Spleen (tissue), 11 donors: Measurements from ENCODE around the gene SRXN1. TPM values are rescaled to one million over a fixed set of nuclear protein-coding genes. Genes with fewer than 3 reads are reported as not detected.
A peak's percentile ranks its signal among the peaks of the same experiment; 100 is the strongest.

Experiments used
- DNase-seq: peaks from one replicate; pipeline ENCODE4 v3.0.0-alpha.2; 2020
- H3K27ac ChIP-seq, 8 donors: fragments of 200-600 bp; sonication (generic) in 7 of 8; 1 replicate in 4 of 8; 2 replicates in 4 of 8; pipeline versions ENCODE4 v1.5.0 to v1.8.0; 2016 to 2021; ENCODE audit warnings: inconsistent platforms in 4 of 8, mild to moderate bottlenecking in 4 of 8, moderate library complexity in 1 of 8
- H3K27me3 ChIP-seq, 7 donors: fragments of 200-600 bp; sonication (generic) in 6 of 7; replicated peaks in 1 of 7; 1 replicate in 4 of 7; 2 replicates in 3 of 7; pipeline versions ENCODE4 v1.5.0 to v1.8.0; 2016 to 2021; ENCODE audit warnings: inconsistent platforms in 3 of 7, mild to moderate bottlenecking in 1 of 7
- H3K36me3 ChIP-seq, 6 donors: fragments of 200-600 bp; sonication (generic) in 5 of 6; 1 replicate in 4 of 6; 2 replicates in 2 of 6; pipeline versions ENCODE4 v1.5.0 to v1.8.0; 2016 to 2021; ENCODE audit warnings: inconsistent platforms in 2 of 6
- H3K4me1 ChIP-seq, 6 donors: fragments of 200-600 bp; sonication (generic) in 5 of 6; 1 replicate in 3 of 6; 2 replicates in 3 of 6; pipeline versions ENCODE4 v1.5.0 to v1.8.0; 2016 to 2021; ENCODE audit warnings: inconsistent platforms in 3 of 6
- H3K4me3 ChIP-seq, 8 donors: fragments of 200-600 bp; sonication (generic) in 7 of 8; 1 replicate in 4 of 8; 2 replicates in 4 of 8; pipeline versions ENCODE4 v1.5.0 to v1.8.0; 2016 to 2021; ENCODE audit warnings: inconsistent platforms in 4 of 8, mild to moderate bottlenecking in 4 of 8, moderate library complexity in 2 of 8
- H3K9me3 ChIP-seq, 8 donors: fragments of 200-600 bp; sonication (generic) in 7 of 8; 1 replicate in 4 of 8; 2 replicates in 4 of 8; pipeline versions ENCODE4 v1.5.0 to v1.8.0; 2016 to 2021; ENCODE audit warnings: inconsistent platforms in 4 of 8
- CTCF ChIP-seq, 11 experiments: fragments of 200-600 bp in 7 of 11; fragments of 450-650 bp in 4 of 11; sonication (generic) in 4 of 11; IDR thresholded peaks in 8 of 11; conservative IDR thresholded peaks in 3 of 11; 1 replicate in 7 of 11; 2 replicates in 4 of 11; pipeline versions ENCODE4 v1.4.0 to v1.8.0; 2016 to 2021; ENCODE audit warnings: antibody characterized with exemption in 11 of 11, inconsistent platforms in 4 of 11, mild to moderate bottlenecking in 1 of 11
- POLR2A ChIP-seq, 3 donors: fragments of 450-650 bp; IDR thresholded peaks; one replicate each; pipeline ENCODE4 v1.5.1; 2017; ENCODE audit warnings: antibody characterized with exemption in 3 of 3, mild to moderate bottlenecking in 1 of 3
- POLR2AphosphoS5 ChIP-seq, 3 donors: sonication (generic); formaldehyde crosslinking; IDR thresholded peaks; one replicate each; pipeline ENCODE4 v1.5.1; 2017; ENCODE audit warnings: antibody characterized with exemption in 3 of 3
- WGBS, 5 donors: extraction: QIAGEN DNeasy Blood & Tissue Kit in 3 of 5; methylation state at CpG; one replicate each; pipeline versions ENCODE4 v1.1.5 to v1.1.7; 2013 to 2018; 5-methylcytosine and 5-hydroxymethylcytosine counted together
- intact Hi-C: fragments of 100-400 bp; cut with DNase I; formaldehyde crosslinking; loops from one replicate; pipeline ENCODE4 v1.15.0; 2023; ENCODE audit warnings: low total_unique reads
- polyA plus RNA-seq, 3 donors: library from polyadenylated mRNA; stranded (reverse); fragments of 200-250 nt; gene quantifications; one replicate each; pipeline ENCODE4 v1.2.1, GENCODE V29; 2013
- total RNA-seq, 7 donors: library from RNA; depleted of rRNA in 3 of 7; stranded (reverse); fragments of >200 nt in 3 of 7; fragmentation: NEBNext Ultra II Directional in 4 of 7; extraction: Animal tissue kit (Norgen Biotek cat#: 25700) in 4 of 7; gene quantifications; one replicate each; pipeline versions ENCODE4 v1.1.0 to v1.2.1, GENCODE V29; 2016 to 2021
- donor health status: healthy with polysubstance abuse.
- donor health status: DM: no; HTN: no; CAD: no; lungs with moderate emphysema.
- donor health status: DM: no; HTN: no; CAD: no.
- donor health status: Bipolar disorder and iron deficiency.
- donor health status: healthy.
- donor health status: DM: no; HTN: no; CAD: no.
- donor health status: DM: yes; HTN: yes; CAD: no.

SRXN1 gene
- total and polyA plus RNA-seq, 10 donors, result 4.5 to 31.3 (median 12.7) TPM

GRCh38 chr20:699342-699741 is 46.3 kb upstream of the SRXN1 start:
- 55 to 65% (median 57%) methylated on average over 6 of the region's 6 CpGs for WGBS, 5 donors
- H3K4me1 ChIP-seq, result no peaks in the 10 kb centered on the region
- intact Hi-C loops, result no loop called here
- no peaks in the 10 kb centered on the region for H3K9me3 ChIP-seq
- peaks cover 0 to 39% (median 0%) of the 10 kb centered on the region in 7 donors for H3K27me3 ChIP-seq
- H3K36me3 ChIP-seq, result no peaks in the 10 kb centered on the region
- H3K4me3 ChIP-seq, result no peak overlapping the region
- DNase-seq, result peak; percentile 18
- H3K27ac ChIP-seq, result no peak overlapping the region
- TF ChIP-seq POLR2A (IDR thresholded peaks at IDR 0.05) (no peak), POLR2AphosphoS5 (IDR thresholded peaks at IDR 0.05) (no peak), CTCF (IDR thresholded peaks at IDR 0.05 in 8 of 11, conservative IDR thresholded peaks at IDR 0.05 in 3 of 11) (no peak)

GRCh38 chr20:698276-698675 is 45.3 kb upstream of the SRXN1 start:
- DNase-seq, result peak; percentile 24
- Histone ChIP-seq H3K27ac (no peak overlapping the region), H3K36me3 (no peaks in the 10 kb centered on the region), H3K9me3 (no peaks in the 10 kb centered on the region), H3K27me3 (peaks cover 0 to 39% (median 0%) of the 10 kb centered on the region in 7 donors), H3K4me3 (no peak overlapping the region), H3K4me1 (no peaks in the 10 kb centered on the region)
- 79 to 87% (median 85%) methylated on average over 6 of the region's 6 CpGs for WGBS, 5 donors
- intact Hi-C loops, result no loop called here
- TF ChIP-seq CTCF (IDR thresholded peaks at IDR 0.05 in 8 of 11, conservative IDR thresholded peaks at IDR 0.05 in 3 of 11) (no peak), POLR2AphosphoS5 (IDR thresholded peaks at IDR 0.05) (no peak), POLR2A (IDR thresholded peaks at IDR 0.05) (no peak)

- TF ChIP-seq POLR2AphosphoS5 (IDR thresholded peaks at IDR 0.05), result no peak
- no peak overlapping the region for H3K4me3 ChIP-seq
- intact Hi-C loops, result no loop called here
- H3K27me3 ChIP-seq, result peaks cover 0 to 39% (median 0%) of the 10 kb centered on the region in 7 donors
- no peaks in the 10 kb centered on the region for H3K9me3 ChIP-seq
- no peaks in the 10 kb centered on the region for H3K4me1 ChIP-seq
- no peaks in the 10 kb centered on the region for H3K36me3 ChIP-seq
- no peak overlapping the region for H3K27ac ChIP-seq
- DNase-seq, result peak; percentile 41
- 67 to 88% (median 77%) methylated on average over 9 of the region's 9 CpGs for WGBS, 5 donors
Observed at GRCh38 chr20:697826-698225, 44.8 kb upstream of the SRXN1 start.

- Histone ChIP-seq H3K4me1 (no peaks in the 10 kb centered on the region), H3K36me3 (no peaks in the 10 kb centered on the region), H3K27me3 (peaks cover 0 to 36% (median 0%) of the 10 kb centered on the region in 7 donors), H3K4me3 (no peak overlapping the region), H3K27ac (no peak overlapping the region), H3K9me3 (no peaks in the 10 kb centered on the region)
- peak; percentile 13 for DNase-seq
- 66 to 82% (median 79%) methylated on average over 2 of the region's 2 CpGs for WGBS, 5 donors
- intact Hi-C loops, result no loop called here
- TF ChIP-seq POLR2A (IDR thresholded peaks at IDR 0.05) (no peak), CTCF (IDR thresholded peaks at IDR 0.05 in 8 of 11, conservative IDR thresholded peaks at IDR 0.05 in 3 of 11) (no peak), POLR2AphosphoS5 (IDR thresholded peaks at IDR 0.05) (no peak)
Observed at GRCh38 chr20:695165-695866, 42.3 kb upstream of the SRXN1 start.
